ENCODE results near the gene ANKRD53.
A peak's percentile ranks its signal among the peaks of the same experiment; 100 is the strongest.
"Not testable (repeated sequence)": the region's sequence is repeated elsewhere in the genome, so short reads cannot be mapped to it uniquely, and the experiment has no call there.

ANKRD53 gene

GRCh38 chr2:71019989-71020388, 41.6 kb downstream of the ANKRD53 start:
- DNase-seq, result not testable (repeated sequence)

- not testable (repeated sequence) for DNase-seq
Measured at GRCh38 chr2:71021394-71021793, 43.0 kb downstream of the ANKRD53 start.

GRCh38 chr2:71023553-71024243, 45.3 kb downstream of the ANKRD53 start:
- peak; percentile 8 for DNase-seq
